Fibroblast of skin of left quadriceps (primary cell): ENCODE results near the gene ERICH3.
A peak's percentile ranks its signal among the peaks of the same experiment; 100 is the strongest.

Source experiments
- DNase-seq, 2 experiments: peaks; one replicate each; pipeline ENCODE4 v3.0.0-alpha.2; 2013; ENCODE audit warnings: low read depth in 2 of 2

Gene ERICH3

GRCh38 chr1:74673351-74674111, at the start of gene ERICH3:
Gene ERICH3, minus strand, starts transcription at chr1:74673792. Its CDS starts 273 bp downstream, at chr1:74673519.
- no peak for DNase-seq

GRCh38 chr1:74717626-74718025, 44.0 kb upstream of the ERICH3 start:
- no peak for DNase-seq

GRCh38 chr1:74716822-74717221, 43.2 kb upstream of the ERICH3 start:
- no peak for DNase-seq

- DNase-seq: no peak
Observed at GRCh38 chr1:74715806-74716205, 42.2 kb upstream of the ERICH3 start.

GRCh38 chr1:74715236-74715502, 41.6 kb upstream of the ERICH3 start:
- no peak for DNase-seq

GRCh38 chr1:74714429-74715235, 41.0 kb upstream of the ERICH3 start:
- DNase-seq: peak in 1 of 2 experiments; percentile 7

- DNase-seq: no peak
Observed at GRCh38 chr1:74713849-74714248, 40.3 kb upstream of the ERICH3 start.

- no peak for DNase-seq
Observed at GRCh38 chr1:74712881-74713280, 39.3 kb upstream of the ERICH3 start.

- DNase-seq: no peak
Observed at GRCh38 chr1:74703386-74704182, 30.0 kb upstream of the ERICH3 start.

GRCh38 chr1:74699331-74699730, 25.7 kb upstream of the ERICH3 start:
- no peak for DNase-seq

GRCh38 chr1:74697832-74698231, 24.2 kb upstream of the ERICH3 start:
- no peak for DNase-seq

GRCh38 chr1:74693473-74693872, 19.9 kb upstream of the ERICH3 start:
- no peak for DNase-seq

- DNase-seq: no peak
Observed at GRCh38 chr1:74690909-74691308, 17.3 kb upstream of the ERICH3 start.

- no peak for DNase-seq
Observed at GRCh38 chr1:74690364-74690696, 16.7 kb upstream of the ERICH3 start.

GRCh38 chr1:74689621-74690363, 16.2 kb upstream of the ERICH3 start:
- DNase-seq: peak; percentile 29 to 34

GRCh38 chr1:74686928-74687327, 13.3 kb upstream of the ERICH3 start:
- DNase-seq: no peak

- no peak for DNase-seq
Observed at GRCh38 chr1:74684301-74684700, 10.7 kb upstream of the ERICH3 start.

GRCh38 chr1:74683656-74684055, 10.1 kb upstream of the ERICH3 start:
- DNase-seq: no peak

GRCh38 chr1:74681851-74682250, 8.3 kb upstream of the ERICH3 start:
- DNase-seq: no peak

GRCh38 chr1:74681449-74681848, 7.9 kb upstream of the ERICH3 start:
- DNase-seq: no peak

- no peak for DNase-seq
Observed at GRCh38 chr1:74681001-74681400, 7.4 kb upstream of the ERICH3 start.

GRCh38 chr1:74679811-74680210, 6.2 kb upstream of the ERICH3 start:
- DNase-seq: no peak
